NCI-H2196 (cell line): Measurements from ENCODE around the gene KRTAP10-12.
"Not testable (repeated sequence)": the region's sequence is repeated elsewhere in the genome, so short reads cannot be mapped to it uniquely, and the experiment has no call there.

Experiments
- DNase-seq: peaks from one replicate; lab custom pipeline; 2025; ENCODE audit not compliant: unreplicated experiment; lab: John Stamatoyannopoulos, UW

Gene KRTAP10-12

GRCh38 chr21:44667612-44668011 lies 29.4 kb upstream of the KRTAP10-12 start:
- no peak for DNase-seq

- no peak for DNase-seq
Measured at GRCh38 chr21:44670642-44671432, 26.1 kb upstream of the KRTAP10-12 start.

- no peak for DNase-seq
Measured at GRCh38 chr21:44671911-44672310, 25.1 kb upstream of the KRTAP10-12 start.

GRCh38 chr21:44677881-44678280 lies 19.1 kb upstream of the KRTAP10-12 start:
- no peak for DNase-seq

GRCh38 chr21:44681152-44681551 lies 15.8 kb upstream of the KRTAP10-12 start:
- DNase-seq: no peak

- DNase-seq: peak; percentile 76
Measured at GRCh38 chr21:44681861-44682579, 15.0 kb upstream of the KRTAP10-12 start, which contains the start of gene KRTAP12-1. TSS of gene KRTAP12-1 (minus strand) at chr21:44682163. CDS start at chr21:44682123, 40 bp downstream.

- DNase-seq: no peak
Measured at GRCh38 chr21:44682580-44683151, 14.3 kb upstream of the KRTAP10-12 start.

GRCh38 chr21:44684077-44684476 lies 12.9 kb upstream of the KRTAP10-12 start:
- DNase-seq: no peak

GRCh38 chr21:44684483-44684882 lies 12.5 kb upstream of the KRTAP10-12 start:
- DNase-seq: no peak

- DNase-seq: not testable (repeated sequence)
Measured at GRCh38 chr21:44685050-44685449, 11.9 kb upstream of the KRTAP10-12 start.

- DNase-seq: no peak
Measured at GRCh38 chr21:44686000-44686781, 10.8 kb upstream of the KRTAP10-12 start.

- DNase-seq: no peak
Measured at GRCh38 chr21:44686843-44687561, 10.0 kb upstream of the KRTAP10-12 start.

GRCh38 chr21:44687671-44688070 lies 9.3 kb upstream of the KRTAP10-12 start:
- no peak for DNase-seq

- DNase-seq: not testable (repeated sequence)
Measured at GRCh38 chr21:44689740-44690139, 7.2 kb upstream of the KRTAP10-12 start.

GRCh38 chr21:44691686-44692085 lies 5.3 kb upstream of the KRTAP10-12 start:
- DNase-seq: no peak

GRCh38 chr21:44692798-44693512 lies 4.0 kb upstream of the KRTAP10-12 start:
- no peak for DNase-seq

GRCh38 chr21:44694776-44695175 lies 2.2 kb upstream of the KRTAP10-12 start:
- no peak for DNase-seq

GRCh38 chr21:44695184-44695583 lies 1.8 kb upstream of the KRTAP10-12 start:
- DNase-seq: no peak

GRCh38 chr21:44695641-44696040 lies 1.3 kb upstream of the KRTAP10-12 start:
- no peak for DNase-seq

GRCh38 chr21:44696572-44696971 lies 400 bp upstream of the KRTAP10-12 start:
- no peak for DNase-seq
